ENCODE measurements around the gene STX1A. TPM values are rescaled to one million over a fixed set of nuclear protein-coding genes. Genes with fewer than 3 reads are reported as not detected.
"Not testable (repeated sequence)": the region's sequence is repeated elsewhere in the genome, so short reads cannot be mapped to it uniquely, and the experiment has no call there.

STX1A gene
- total RNA-seq, 3 donors from 2014 or later: 5.2 to 23.9 (median 6.1) TPM

DNA sequence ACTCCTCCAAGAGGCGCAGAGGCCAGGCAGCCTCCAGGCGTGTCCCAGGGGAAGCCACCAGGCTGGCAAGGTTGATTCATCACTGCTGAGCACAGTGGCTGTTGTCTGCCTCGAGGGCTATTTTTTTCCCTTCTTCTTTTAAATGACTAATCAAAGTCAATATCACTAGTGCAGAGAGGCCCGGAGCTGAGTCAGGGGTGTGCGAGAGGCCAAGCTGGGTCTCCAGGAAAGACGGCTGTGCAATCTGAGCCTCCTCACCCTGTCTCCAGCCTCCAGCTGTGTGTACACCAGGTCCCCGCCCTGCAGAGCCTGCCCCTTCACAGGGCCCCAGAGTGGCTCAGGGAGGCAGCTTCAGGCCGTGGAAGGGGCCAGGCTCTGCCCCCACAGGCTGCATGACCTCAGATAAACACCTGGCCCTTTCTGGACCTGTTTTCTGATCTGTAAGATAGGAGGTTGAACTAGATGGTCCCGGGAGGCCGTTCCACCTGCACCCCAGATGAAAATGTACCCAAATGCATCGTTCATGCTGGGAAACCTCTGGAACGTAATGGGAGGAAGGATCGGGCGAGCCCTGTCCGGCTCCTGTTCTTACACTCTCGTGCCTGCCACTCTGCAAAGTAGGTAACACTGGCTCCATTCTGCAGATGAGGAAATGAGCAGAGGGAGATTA, 3.7 kb downstream of the STX1A start:
- Histone ChIP-seq H3K9me3 (no peaks in the 10 kb centered on the region), H3K4me1 (ENCODE audit: low read depth) (peaks cover 9% of the 10 kb centered on the region), H3K36me3 (ENCODE audit: low read depth) (no peaks in the 10 kb centered on the region), H3K4me3 (no peak overlapping the region)
- ATAC-seq (peak; percentile 73), DNase-seq (peak in 1 of 3 donors; percentile 64)
- TF ChIP-seq, protein P1, sequence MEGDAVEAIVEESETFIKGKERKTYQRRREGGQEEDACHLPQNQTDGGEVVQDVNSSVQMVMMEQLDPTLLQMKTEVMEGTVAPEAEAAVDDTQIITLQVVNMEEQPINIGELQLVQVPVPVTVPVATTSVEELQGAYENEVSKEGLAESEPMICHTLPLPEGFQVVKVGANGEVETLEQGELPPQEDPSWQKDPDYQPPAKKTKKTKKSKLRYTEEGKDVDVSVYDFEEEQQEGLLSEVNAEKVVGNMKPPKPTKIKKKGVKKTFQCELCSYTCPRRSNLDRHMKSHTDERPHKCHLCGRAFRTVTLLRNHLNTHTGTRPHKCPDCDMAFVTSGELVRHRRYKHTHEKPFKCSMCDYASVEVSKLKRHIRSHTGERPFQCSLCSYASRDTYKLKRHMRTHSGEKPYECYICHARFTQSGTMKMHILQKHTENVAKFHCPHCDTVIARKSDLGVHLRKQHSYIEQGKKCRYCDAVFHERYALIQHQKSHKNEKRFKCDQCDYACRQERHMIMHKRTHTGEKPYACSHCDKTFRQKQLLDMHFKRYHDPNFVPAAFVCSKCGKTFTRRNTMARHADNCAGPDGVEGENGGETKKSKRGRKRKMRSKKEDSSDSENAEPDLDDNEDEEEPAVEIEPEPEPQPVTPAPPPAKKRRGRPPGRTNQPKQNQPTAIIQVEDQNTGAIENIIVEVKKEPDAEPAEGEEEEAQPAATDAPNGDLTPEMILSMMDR (IDR thresholded peaks at IDR 0.05): no peak
- intact Hi-C loops (cut with DNase I, micrococcal nuclease): no loop called here

DNA sequence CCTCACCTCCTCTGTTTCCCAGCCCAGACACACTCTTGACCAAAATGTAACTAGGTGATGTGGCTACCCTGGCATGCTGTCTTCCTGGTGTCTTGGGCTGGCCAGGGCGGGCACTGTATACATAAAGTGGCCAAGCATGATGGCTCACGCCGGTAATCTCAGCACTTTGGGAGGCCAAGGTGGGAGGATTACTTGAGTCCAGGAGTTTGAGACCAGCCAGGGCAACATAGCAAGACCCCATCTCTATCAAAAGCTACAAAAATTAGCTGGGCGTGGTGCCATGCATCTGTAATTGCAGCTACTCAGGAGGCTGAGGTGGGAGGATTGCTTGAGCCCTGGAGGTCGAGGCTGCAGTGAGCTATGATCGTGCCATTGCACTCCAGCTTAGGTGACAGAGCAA, 6.2 kb downstream of the STX1A start:
- H3K4me1 ChIP-seq (ENCODE audit: low read depth); H3K4me3 ChIP-seq; DNase-seq; intact Hi-C loops (cut with DNase I, micrococcal nuclease); H3K36me3 ChIP-seq (ENCODE audit: low read depth); ATAC-seq; H3K9me3 ChIP-seq: not testable (repeated sequence)

DNA sequence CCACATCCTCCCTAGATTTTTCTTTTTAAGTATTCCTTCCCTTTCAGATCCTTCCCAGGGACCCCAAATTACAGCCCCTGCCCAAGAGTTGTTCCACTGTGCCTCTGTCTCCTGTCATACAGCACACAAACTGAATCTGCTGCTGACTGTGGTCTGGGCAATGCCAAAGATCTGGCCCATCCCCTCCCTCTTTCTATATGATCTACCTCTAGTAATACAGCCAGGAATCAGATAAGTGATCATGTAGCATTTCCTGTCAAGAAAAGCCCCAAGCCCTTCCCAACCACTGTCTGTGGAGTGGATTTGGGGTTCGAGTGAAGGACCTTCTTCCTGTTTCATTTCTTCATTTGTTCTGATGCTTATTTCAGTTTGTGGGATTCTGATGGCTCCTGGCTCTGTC, 6.7 kb downstream of the STX1A start:
- Histone ChIP-seq H3K36me3 (ENCODE audit: low read depth) (no peaks in the 10 kb centered on the region), H3K4me1 (ENCODE audit: low read depth) (no peaks in the 10 kb centered on the region), H3K9me3 (no peaks in the 10 kb centered on the region), H3K4me3 (no peak overlapping the region)
- ATAC-seq (no peak), DNase-seq (no peak)
- intact Hi-C loops (cut with DNase I, micrococcal nuclease): no loop called here
- TF ChIP-seq, protein P1 (IDR thresholded peaks at IDR 0.05): no peak

DNA sequence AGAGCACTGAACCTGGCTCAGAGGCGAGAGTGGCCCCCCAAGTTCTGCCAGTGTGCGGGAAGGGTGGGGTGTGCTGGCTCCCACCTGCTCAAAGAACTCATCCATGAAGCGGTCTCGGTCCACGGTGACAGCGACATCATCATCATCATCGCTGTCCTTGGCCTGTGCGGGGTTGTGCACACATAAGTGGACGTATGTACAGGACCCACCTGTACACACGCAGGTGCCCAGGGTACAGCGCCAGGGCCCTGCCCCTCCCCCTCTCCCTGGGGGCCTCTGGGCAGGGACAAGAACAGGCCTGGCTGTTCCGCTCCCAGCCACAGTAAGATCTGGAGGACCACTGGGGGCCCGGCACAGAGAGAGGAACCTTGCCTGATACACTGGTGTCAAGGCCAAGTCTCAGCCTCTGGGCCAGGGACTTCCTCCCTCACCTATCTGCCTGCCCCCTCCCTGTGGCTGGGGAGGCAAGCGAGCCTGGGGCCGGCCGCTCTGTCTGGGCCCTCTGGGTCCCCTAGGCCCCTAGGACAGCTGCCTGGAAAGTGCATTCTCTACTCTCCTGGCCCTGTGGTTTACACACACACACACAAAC, 10.4 kb downstream of the STX1A start:
- intact Hi-C loops (cut with DNase I, micrococcal nuclease): no loop called here
- Histone ChIP-seq H3K4me3 (no peak overlapping the region), H3K36me3 (ENCODE audit: low read depth) (no peaks in the 10 kb centered on the region), H3K9me3 (no peaks in the 10 kb centered on the region), H3K4me1 (ENCODE audit: low read depth) (no peaks in the 10 kb centered on the region)
- ATAC-seq (no peak), DNase-seq (no peak)
- TF ChIP-seq, protein P1 (IDR thresholded peaks at IDR 0.05): no peak

DNA sequence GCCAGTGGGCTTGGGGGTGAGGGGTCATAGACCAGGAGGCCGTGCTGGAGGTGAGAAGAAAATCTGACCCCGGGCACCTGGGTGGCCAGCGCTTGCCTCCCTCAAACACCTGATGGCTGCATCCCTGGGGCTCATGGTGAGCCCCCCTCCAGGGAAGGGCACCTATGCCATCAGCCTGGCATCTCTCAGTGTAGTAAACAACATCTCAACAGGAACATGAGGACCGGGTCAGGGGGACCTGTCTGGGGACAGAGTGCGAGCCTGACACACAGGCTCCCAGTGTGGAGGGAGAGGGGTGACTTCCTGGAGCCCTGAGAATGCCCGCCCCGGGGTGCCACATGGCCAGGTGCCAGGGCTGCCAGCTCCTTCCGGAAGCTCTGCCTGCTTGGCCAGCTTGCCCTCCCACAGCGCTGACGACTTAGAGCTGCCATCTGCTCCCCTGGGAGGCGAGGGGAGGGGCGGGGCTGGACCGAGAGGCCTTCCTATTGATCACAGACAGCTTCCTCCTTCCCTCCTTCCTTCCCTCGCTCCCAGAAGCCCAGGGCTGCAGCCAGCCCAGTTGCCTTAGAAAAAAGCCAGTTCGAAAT, 12.3 kb downstream of the STX1A start:
- Histone ChIP-seq H3K4me1 (ENCODE audit: low read depth) (no peaks in the 10 kb centered on the region), H3K4me3 (no peak overlapping the region), H3K9me3 (no peaks in the 10 kb centered on the region), H3K36me3 (ENCODE audit: low read depth) (no peaks in the 10 kb centered on the region)
- ATAC-seq (peak; percentile 92), DNase-seq (peak; percentile 94 to 96 (median 96))
- TF ChIP-seq, protein P1 (IDR thresholded peaks at IDR 0.05): no peak
- intact Hi-C loops (cut with DNase I, micrococcal nuclease): no loop called here
